ENCODE results near the gene PLXNB2. TPM values are rescaled to one million over a fixed set of nuclear protein-coding genes. Genes with fewer than 3 reads are reported as not detected.

Gene PLXNB2
- total and polyA plus RNA-seq, 2 experiments from 2014 or later: 123 to 147 TPM

DNA sequence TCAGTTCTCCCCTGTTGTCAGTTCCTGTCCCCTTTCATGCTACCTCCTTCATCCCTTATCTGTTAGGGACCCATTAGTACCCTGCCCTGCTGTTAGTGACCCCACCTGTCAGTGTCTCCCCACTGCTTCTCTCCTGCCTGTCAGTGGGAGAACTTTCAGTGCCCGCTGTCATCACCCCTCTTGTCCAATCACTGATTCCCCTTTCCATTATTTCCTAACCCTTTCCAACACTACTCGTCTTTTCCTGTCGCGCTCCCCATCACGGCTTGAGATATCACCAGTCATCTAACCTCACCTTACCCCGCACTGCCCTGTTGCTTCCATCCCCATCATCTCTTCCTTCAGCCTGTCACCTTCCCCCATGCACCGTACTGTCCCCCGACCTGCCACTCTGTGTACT is 39.7 kb upstream of the PLXNB2 start:
- H3K9me2 ChIP-seq (ENCODE audit: insufficient read depth): no peaks in the 10 kb centered on the region
- no peaks in the 10 kb centered on the region for H3K4me1 ChIP-seq (ENCODE audit: insufficient read depth)
- no peaks in the 10 kb centered on the region; the same call in none of the 2 replicates for H4K20me1 ChIP-seq (ENCODE audit: insufficient read depth)
- DNase-seq: no peak
- WGBS, 2 experiments (ENCODE audit: low coverage in 1 of 2, low lambda C conversion rate in 2 of 2, missing lambda C conversion rate in 2 of 2): 72 to 82% methylated on average over 8 of the region's 8 CpGs
- no peaks in the 10 kb centered on the region for H3K27me3 ChIP-seq (replicated peaks; ENCODE audit: insufficient read depth)
- no peak overlapping the region for H3K4me2 ChIP-seq (ENCODE audit: unreplicated experiment)
- peaks cover 63% of the 10 kb centered on the region for H3K79me2 ChIP-seq (ENCODE audit: insufficient read depth)
- H3K4me3 ChIP-seq: no peak overlapping the region
- no peaks in the 10 kb centered on the region for H3F3A ChIP-seq (ENCODE audit: insufficient read depth)
- no peak overlapping the region for H3K27ac ChIP-seq
- H3K9me3 ChIP-seq (ENCODE audit: low read depth): no peaks in the 10 kb centered on the region
- H3K9ac ChIP-seq: no peak overlapping the region
- H2AFZ ChIP-seq: no peak overlapping the region
- TF ChIP-seq EZH2phosphoT487 (IDR thresholded peaks at IDR 0.05; ENCODE audit: insufficient read depth, low read depth) (no peak), EZH2 (IDR thresholded peaks at IDR 0.05; ENCODE audit: insufficient read depth, poor library complexity, severe bottlenecking) (no peak)
- in situ Hi-C loops (cut with MboI): no loop called here
- no peaks in the 10 kb centered on the region for H3K36me3 ChIP-seq (ENCODE audit: low read depth)

DNA sequence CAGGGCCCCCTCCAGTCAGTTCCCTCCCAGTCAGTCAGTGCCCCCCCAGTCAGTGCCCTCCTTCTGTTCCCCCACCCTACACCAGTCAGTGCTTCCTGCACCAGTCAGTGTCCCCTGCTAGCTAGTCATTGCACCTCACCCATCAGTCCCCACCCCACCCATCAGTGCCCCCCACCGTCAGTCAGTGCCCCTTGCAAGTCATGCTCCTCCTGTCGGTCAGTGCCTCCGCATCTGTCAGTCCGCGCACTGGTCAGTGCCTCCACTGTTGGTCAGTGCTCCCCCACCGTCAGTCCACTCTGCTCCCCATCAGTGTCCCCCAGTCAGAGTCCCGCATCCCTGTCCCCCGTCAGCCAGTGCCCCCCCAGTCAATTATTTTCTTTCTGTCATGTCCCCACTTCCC is 39.0 kb upstream of the PLXNB2 start:
- no peaks in the 10 kb centered on the region for H3K27me3 ChIP-seq (replicated peaks; ENCODE audit: insufficient read depth)
- H3K9me2 ChIP-seq (ENCODE audit: insufficient read depth): no peaks in the 10 kb centered on the region
- H3K4me1 ChIP-seq (ENCODE audit: insufficient read depth): no peaks in the 10 kb centered on the region
- 72 to 91% methylated on average over 5 to 8 of the region's 8 CpGs for WGBS, 2 experiments (ENCODE audit: low coverage in 1 of 2, low lambda C conversion rate in 2 of 2, missing lambda C conversion rate in 2 of 2)
- H3K9me3 ChIP-seq (ENCODE audit: low read depth): no peaks in the 10 kb centered on the region
- in situ Hi-C loops (cut with MboI): no loop called here
- no peak overlapping the region for H3K9ac ChIP-seq
- H3K79me2 ChIP-seq (ENCODE audit: insufficient read depth): peaks cover 56% of the 10 kb centered on the region
- TF ChIP-seq EZH2 (IDR thresholded peaks at IDR 0.05; ENCODE audit: insufficient read depth, poor library complexity, severe bottlenecking): no peak
- no peak for TF ChIP-seq EZH2phosphoT487 (IDR thresholded peaks at IDR 0.05; ENCODE audit: insufficient read depth, low read depth)
- H3F3A ChIP-seq (ENCODE audit: insufficient read depth): no peaks in the 10 kb centered on the region
- no peak overlapping the region for H3K4me3 ChIP-seq
- no peak overlapping the region for H3K4me2 ChIP-seq (ENCODE audit: unreplicated experiment)
- DNase-seq: no peak
- no peak overlapping the region for H2AFZ ChIP-seq
- H4K20me1 ChIP-seq (ENCODE audit: insufficient read depth): no peaks in the 10 kb centered on the region; the same call in none of the 2 replicates
- no peaks in the 10 kb centered on the region for H3K36me3 ChIP-seq (ENCODE audit: low read depth)
- no peak overlapping the region for H3K27ac ChIP-seq

DNA sequence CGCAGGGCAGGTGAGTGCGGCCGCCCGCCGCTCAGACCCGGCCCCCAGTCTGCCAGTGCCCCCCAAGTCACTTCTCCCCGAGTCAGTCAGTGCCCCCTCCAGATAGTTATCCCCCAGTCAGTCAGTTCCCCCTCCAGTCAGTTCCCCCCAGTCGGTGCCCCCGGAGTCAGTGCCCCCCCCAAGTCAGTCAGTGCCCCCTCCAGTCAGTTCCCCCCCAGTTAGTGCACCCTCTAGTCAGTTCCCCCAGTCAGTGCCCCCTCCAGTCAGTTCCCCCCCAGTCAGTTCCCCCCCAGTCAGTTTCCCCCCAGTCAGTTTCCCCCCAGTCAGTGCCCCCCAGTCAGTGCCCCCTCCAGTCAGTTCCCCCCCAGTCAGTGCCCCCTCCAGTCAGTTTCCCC is 36.1 kb upstream of the PLXNB2 start:
- 0 to 2% methylated on average over 3 to 4 of the region's 9 CpGs for WGBS, 2 experiments (ENCODE audit: low coverage in 1 of 2, low lambda C conversion rate in 2 of 2, missing lambda C conversion rate in 2 of 2)
- in situ Hi-C loops (cut with MboI): no loop called here
- H2AFZ ChIP-seq: peak overlapping the region; percentile 72

DNA sequence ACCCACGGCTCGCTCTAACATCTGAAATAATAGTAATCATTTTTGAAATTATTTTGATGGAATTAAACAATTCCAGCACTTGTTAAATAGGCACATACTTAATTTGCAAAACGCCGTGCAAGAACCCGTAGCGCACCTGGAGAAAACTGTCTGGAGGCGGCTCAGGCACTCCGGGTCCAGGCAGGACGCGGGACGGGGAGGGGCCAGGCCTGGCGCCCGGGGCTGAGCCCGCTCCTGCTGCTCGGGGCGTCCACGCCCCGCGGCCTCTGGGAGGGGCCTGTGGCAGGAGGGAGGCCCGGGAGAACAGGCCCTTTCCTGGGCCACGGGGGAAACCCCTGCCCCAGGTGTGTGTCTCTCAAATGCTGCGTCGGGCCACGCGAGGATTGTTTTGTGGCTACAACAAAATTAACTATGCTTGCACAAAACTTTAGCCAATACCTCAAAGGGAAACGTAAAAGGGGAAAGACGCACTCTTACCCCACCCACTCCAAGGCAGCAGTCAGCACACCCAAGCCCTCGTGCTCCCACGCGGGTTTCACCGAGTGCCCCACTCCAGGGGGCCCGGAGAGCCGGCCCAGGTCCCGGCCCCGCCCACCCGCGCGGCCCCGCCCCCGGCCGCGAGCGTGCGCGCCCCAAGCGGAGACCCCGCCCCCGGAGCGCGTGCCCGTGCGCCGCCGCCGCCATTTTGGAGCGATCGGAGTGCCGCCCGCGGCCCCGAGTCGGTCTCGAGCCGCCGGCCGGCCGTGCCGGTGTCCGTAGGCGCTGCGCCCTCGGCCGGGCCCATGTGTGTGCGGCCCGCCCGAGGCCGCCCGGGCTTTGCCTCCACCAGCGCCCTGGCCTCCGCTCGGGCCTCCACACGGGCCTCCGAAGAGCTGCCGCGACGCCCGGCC is 35.5 kb upstream of the PLXNB2 start, which contains the start of gene PPP6R2:
Gene PPP6R2 (plus strand): TSS at position 677 of the 890 bp plus-strand sequence. CDS start 50,582 bp downstream, outside the sequence.
- WGBS, 2 experiments (ENCODE audit: low coverage in 1 of 2, low lambda C conversion rate in 2 of 2, missing lambda C conversion rate in 2 of 2): 0 to 1% methylated on average over 45 to 54 of the region's 87 CpGs

More for the DNA sequence above, 36.1 kb upstream of the PLXNB2 start:
- Histone ChIP-seq H3F3A (ENCODE audit: insufficient read depth) (peaks cover 6% of the 10 kb centered on the region; the same call in 1 of the 2 replicates), H3K79me2 (ENCODE audit: insufficient read depth) (peaks cover 30% of the 10 kb centered on the region), H3K36me3 (ENCODE audit: low read depth) (no peaks in the 10 kb centered on the region), H3K4me3 (peak overlapping the region; percentile 82), H3K27ac (no peak overlapping the region), H3K27me3 (replicated peaks; ENCODE audit: insufficient read depth) (no peaks in the 10 kb centered on the region), H4K20me1 (ENCODE audit: insufficient read depth) (no peaks in the 10 kb centered on the region; the same call in 1 of the 2 replicates), H3K4me1 (ENCODE audit: insufficient read depth) (no peaks in the 10 kb centered on the region), H3K9me2 (ENCODE audit: insufficient read depth) (no peaks in the 10 kb centered on the region), H3K9ac (peak overlapping the region; percentile 89), H3K9me3 (ENCODE audit: low read depth) (no peaks in the 10 kb centered on the region), H3K4me2 (ENCODE audit: unreplicated experiment) (peak overlapping the region; percentile 62)
- DNase-seq: no peak
- TF ChIP-seq EZH2 (IDR thresholded peaks at IDR 0.05; ENCODE audit: insufficient read depth, poor library complexity, severe bottlenecking) (no peak), EZH2phosphoT487 (IDR thresholded peaks at IDR 0.05; ENCODE audit: insufficient read depth, low read depth) (no peak)

More for the DNA sequence above, 35.5 kb upstream of the PLXNB2 start, which contains the start of gene PPP6R2:
- Histone ChIP-seq H3K4me2 (ENCODE audit: unreplicated experiment) (peak within 1 kb of the TSS; percentile 98), H3K36me3 (ENCODE audit: low read depth) (no peaks in the 10 kb centered on the region), H4K20me1 (ENCODE audit: insufficient read depth) (no peaks in the 10 kb centered on the region; the same call in 1 of the 2 replicates), H3K9me3 (ENCODE audit: low read depth) (no peaks in the 10 kb centered on the region), H3K9ac (peak within 1 kb of the TSS; percentile 89), H3F3A (ENCODE audit: insufficient read depth) (peaks cover 6% of the 10 kb centered on the region; the same call in 1 of the 2 replicates), H3K79me2 (ENCODE audit: insufficient read depth) (peaks cover 24% of the 10 kb centered on the region), H3K4me1 (ENCODE audit: insufficient read depth) (no peaks in the 10 kb centered on the region), H3K9me2 (ENCODE audit: insufficient read depth) (no peaks in the 10 kb centered on the region), H3K27ac (peak within 1 kb of the TSS; percentile 66), H2AFZ (peak within 1 kb of the TSS; percentile 82), H3K4me3 (peak within 1 kb of the TSS; percentile 82), H3K27me3 (replicated peaks; ENCODE audit: insufficient read depth) (no peaks in the 10 kb centered on the region)
- peak; percentile 88 for DNase-seq
- in situ Hi-C loops (cut with MboI): no loop called here
- TF ChIP-seq EZH2phosphoT487 (IDR thresholded peaks at IDR 0.05; ENCODE audit: insufficient read depth, low read depth): no peak
- TF ChIP-seq EZH2 (IDR thresholded peaks at IDR 0.05; ENCODE audit: insufficient read depth, poor library complexity, severe bottlenecking): no peak
